T-helper 1 cell treated with Interleukin-12 subunit alpha and Interleukin-12 subunit beta and Interleukin-4 antibody, amounts not matched to agents 30 μg/mL and 1 μg/mL, for 36 hours (primary cell): ENCODE measurements around the gene SNX9.
"Not testable (repeated sequence)": the region's sequence is repeated elsewhere in the genome, so short reads cannot be mapped to it uniquely, and the experiment has no call there.

ENCODE experiments used
- H3K27ac Mint-ChIP-seq: one replicate; pipeline ENCODE4 v1.8.0; 2021; ENCODE audit warnings: mild to moderate bottlenecking, mixed read lengths
- H3K27me3 Mint-ChIP-seq: one replicate; pipeline ENCODE4 v1.8.0; 2021; ENCODE audit warnings: low read depth, mixed read lengths
- H3K36me3 Mint-ChIP-seq: one replicate; pipeline ENCODE4 v1.8.0; 2021; ENCODE audit warnings: low read depth, mixed read lengths
- H3K4me1 Mint-ChIP-seq: one replicate; pipeline ENCODE4 v1.8.0; 2021; ENCODE audit warnings: low read depth, mixed read lengths
- H3K4me3 Mint-ChIP-seq: one replicate; pipeline ENCODE4 v1.8.0; 2021; ENCODE audit warnings: mild to moderate bottlenecking, moderate library complexity, mixed read lengths
- H3K9me3 Mint-ChIP-seq: one replicate; pipeline ENCODE4 v1.8.0; 2021; ENCODE audit warnings: mixed read lengths

The SNX9 gene

GRCh38 chr6:157942351-157942750 is 119.3 kb downstream of the SNX9 start:
- Mint-ChIP-seq H3K27ac (no peak overlapping the region), H3K36me3 (peaks cover 26% of the 10 kb centered on the region), H3K27me3 (no peaks in the 10 kb centered on the region), H3K4me1 (peaks cover 5% of the 10 kb centered on the region), H3K4me3 (no peak overlapping the region), H3K9me3 (no peaks in the 10 kb centered on the region)

DNA sequence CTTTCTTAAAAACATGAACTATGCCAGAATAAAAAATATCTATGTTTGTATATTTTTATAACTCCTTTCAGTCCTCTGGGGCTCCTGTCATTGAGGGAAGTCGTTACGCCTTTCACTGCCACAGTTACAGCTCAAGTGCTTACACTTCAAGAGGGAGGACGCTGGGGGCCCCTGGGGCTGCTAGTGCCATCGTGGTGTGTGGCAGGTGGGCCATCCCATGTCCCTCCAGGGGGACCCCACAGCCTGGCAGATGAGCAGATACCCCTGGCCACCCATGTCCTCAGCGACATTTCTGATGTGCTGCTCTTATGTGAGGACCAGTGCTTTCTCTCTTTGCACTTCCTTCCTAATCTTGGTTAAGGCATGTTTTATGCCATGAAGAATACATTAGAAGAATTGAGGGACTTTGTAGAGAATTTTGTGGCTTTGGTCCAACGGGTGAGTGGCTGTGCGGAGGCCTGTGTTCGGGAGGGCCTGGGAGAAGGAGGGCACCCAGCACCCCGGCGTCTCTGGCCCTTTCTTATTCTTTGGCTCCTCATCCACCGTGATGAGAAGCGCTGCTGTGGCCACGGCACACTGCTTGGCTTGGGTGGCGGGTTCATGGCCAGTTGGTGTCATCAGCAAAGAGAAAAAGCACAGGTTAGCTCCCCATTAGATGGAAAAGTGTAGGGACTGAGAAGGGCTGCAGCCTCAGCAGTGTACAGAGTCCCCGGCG is 120.4 kb downstream of the SNX9 start:
- no peak overlapping the region for H3K4me3 Mint-ChIP-seq
- H3K27me3 Mint-ChIP-seq: no peaks in the 10 kb centered on the region
- H3K27ac Mint-ChIP-seq: no peak overlapping the region
- H3K4me1 Mint-ChIP-seq: peaks cover 5% of the 10 kb centered on the region
- H3K9me3 Mint-ChIP-seq: no peaks in the 10 kb centered on the region
- H3K36me3 Mint-ChIP-seq: peaks cover 26% of the 10 kb centered on the region

DNA sequence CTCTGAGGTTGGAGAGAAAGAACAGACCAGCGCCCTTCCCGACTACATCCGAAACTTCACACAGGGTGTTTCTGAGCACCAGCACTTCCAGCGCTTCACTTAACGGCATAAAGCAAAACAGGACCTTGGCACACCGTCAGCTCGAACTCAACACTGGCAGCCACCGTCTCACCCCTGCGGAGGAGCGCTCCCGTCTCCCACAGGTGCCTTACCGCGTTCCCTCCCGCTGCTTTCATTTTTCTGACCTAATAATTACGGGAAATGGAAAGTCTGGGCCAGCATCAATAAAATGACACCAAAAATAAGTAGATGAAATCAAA is 120.9 kb downstream of the SNX9 start:
- H3K9me3 Mint-ChIP-seq: no peaks in the 10 kb centered on the region
- H3K36me3 Mint-ChIP-seq: peaks cover 23% of the 10 kb centered on the region
- H3K4me3 Mint-ChIP-seq: no peak overlapping the region
- peaks cover 5% of the 10 kb centered on the region for H3K4me1 Mint-ChIP-seq
- H3K27ac Mint-ChIP-seq: no peak overlapping the region
- H3K27me3 Mint-ChIP-seq: no peaks in the 10 kb centered on the region

GRCh38 chr6:157944983-157945931 is 122.2 kb downstream of the SNX9 start:
- Mint-ChIP-seq H3K4me3 (no peak overlapping the region), H3K27ac (no peak overlapping the region), H3K9me3 (no peaks in the 10 kb centered on the region), H3K4me1 (peaks cover 3% of the 10 kb centered on the region), H3K36me3 (peaks cover 15% of the 10 kb centered on the region), H3K27me3 (peaks cover 8% of the 10 kb centered on the region)

DNA sequence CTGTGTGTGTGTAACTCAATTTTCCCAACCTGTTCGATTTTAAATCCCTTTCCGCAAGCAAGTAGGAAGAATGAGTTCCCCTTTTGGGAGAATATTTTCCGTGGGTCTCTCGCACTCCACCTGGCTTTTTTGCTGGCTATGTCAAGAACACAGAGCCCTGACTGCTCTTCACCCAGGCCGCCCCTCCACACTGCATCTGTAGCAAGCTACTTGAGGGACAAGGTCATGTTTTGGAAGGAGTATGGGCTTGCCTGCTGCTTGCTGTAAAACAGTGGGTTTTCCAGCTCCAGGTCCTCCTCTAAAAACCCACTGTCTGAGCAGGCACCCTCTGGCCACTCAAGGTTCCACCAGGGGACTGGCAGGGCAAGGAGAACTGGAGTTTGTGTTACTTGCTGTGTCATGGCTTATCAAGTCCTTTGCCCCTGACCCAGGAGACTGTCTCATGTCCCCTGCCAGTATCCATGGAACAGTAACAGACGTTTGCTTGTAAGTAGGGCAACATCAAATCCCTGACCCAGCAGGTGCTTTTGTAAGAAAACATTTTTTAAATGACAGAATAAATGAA is 123.1 kb downstream of the SNX9 start:
- H3K36me3 Mint-ChIP-seq: peaks cover 15% of the 10 kb centered on the region
- peaks cover 14% of the 10 kb centered on the region for H3K27me3 Mint-ChIP-seq
- no peaks in the 10 kb centered on the region for H3K4me1 Mint-ChIP-seq
- no peak overlapping the region for H3K27ac Mint-ChIP-seq
- no peaks in the 10 kb centered on the region for H3K9me3 Mint-ChIP-seq
- H3K4me3 Mint-ChIP-seq: no peak overlapping the region

DNA sequence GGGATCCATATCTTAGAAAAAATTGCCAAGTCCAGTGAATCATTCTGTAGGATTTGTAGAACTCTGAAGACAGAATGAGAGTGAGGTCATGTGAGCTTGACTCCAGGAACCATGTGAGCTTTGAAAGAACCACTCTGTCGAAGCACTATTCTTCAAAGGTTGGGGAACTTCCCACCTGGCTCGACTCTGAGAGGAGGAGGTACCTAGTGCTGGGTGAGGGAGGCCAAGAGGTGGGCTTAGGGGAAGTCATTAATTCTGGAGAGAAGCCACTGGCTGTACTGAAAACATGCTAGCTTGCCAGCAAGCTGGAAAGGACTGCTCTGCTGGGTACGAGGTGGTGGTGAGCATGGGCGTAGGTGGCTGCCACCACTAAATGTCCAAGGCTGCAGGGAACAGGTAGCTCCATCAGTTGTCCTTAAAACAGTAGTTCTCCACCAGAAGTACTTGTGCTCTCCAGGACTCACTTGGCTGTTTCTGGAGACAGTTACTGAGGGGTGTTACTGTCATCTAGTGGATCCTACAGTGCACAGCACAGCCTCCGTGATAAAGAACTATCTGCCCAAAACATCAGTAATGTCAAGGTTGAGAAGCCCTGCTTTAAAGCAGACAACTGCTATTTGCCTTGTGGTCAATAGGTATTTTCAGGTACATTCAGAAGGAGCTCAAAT is 124.0 kb downstream of the SNX9 start:
- no peaks in the 10 kb centered on the region for H3K9me3 Mint-ChIP-seq
- no peak overlapping the region for H3K27ac Mint-ChIP-seq
- H3K36me3 Mint-ChIP-seq: peaks cover 13% of the 10 kb centered on the region
- peaks cover 15% of the 10 kb centered on the region for H3K27me3 Mint-ChIP-seq
- no peak overlapping the region for H3K4me3 Mint-ChIP-seq
- no peaks in the 10 kb centered on the region for H3K4me1 Mint-ChIP-seq

DNA sequence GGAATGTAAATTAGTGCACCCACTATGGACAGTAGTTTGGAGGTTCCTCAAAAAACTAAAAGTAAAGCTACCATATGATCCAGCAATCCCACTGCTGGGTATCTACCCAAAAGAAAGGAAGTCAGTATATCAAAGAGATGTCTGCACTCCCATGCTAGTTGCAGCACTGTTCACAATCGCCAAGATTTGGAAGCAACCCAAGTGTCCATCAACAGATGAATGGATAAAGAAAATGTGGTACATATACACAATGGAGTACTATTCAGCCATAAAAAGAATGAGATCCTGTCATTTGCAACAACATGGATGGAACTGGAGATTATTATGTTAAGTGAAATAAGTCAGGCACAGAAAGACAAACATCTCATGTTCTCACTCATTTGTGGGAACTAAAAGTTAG is 127.9 kb downstream of the SNX9 start:
- H3K9me3 Mint-ChIP-seq, H3K4me1 Mint-ChIP-seq, H3K27ac Mint-ChIP-seq, H3K4me3 Mint-ChIP-seq, H3K36me3 Mint-ChIP-seq: not testable (repeated sequence)
- peaks cover 22% of the 10 kb centered on the region for H3K27me3 Mint-ChIP-seq

GRCh38 chr6:157951828-157952227 is 128.8 kb downstream of the SNX9 start:
- Mint-ChIP-seq H3K9me3 (no peaks in the 10 kb centered on the region), H3K27me3 (peaks cover 22% of the 10 kb centered on the region), H3K4me1 (no peaks in the 10 kb centered on the region)

GRCh38 chr6:157952861-157953351 is 129.9 kb downstream of the SNX9 start:
- Mint-ChIP-seq H3K36me3 (no peaks in the 10 kb centered on the region), H3K27ac (no peak overlapping the region), H3K4me1 (no peaks in the 10 kb centered on the region), H3K4me3 (no peak overlapping the region), H3K9me3 (peaks cover 3% of the 10 kb centered on the region), H3K27me3 (peaks cover 22% of the 10 kb centered on the region)

More at GRCh38 chr6:157951828-157952227, 128.8 kb downstream of the SNX9 start:
- no peaks in the 10 kb centered on the region for H3K36me3 Mint-ChIP-seq
- H3K27ac Mint-ChIP-seq: no peak overlapping the region
- no peak overlapping the region for H3K4me3 Mint-ChIP-seq

DNA sequence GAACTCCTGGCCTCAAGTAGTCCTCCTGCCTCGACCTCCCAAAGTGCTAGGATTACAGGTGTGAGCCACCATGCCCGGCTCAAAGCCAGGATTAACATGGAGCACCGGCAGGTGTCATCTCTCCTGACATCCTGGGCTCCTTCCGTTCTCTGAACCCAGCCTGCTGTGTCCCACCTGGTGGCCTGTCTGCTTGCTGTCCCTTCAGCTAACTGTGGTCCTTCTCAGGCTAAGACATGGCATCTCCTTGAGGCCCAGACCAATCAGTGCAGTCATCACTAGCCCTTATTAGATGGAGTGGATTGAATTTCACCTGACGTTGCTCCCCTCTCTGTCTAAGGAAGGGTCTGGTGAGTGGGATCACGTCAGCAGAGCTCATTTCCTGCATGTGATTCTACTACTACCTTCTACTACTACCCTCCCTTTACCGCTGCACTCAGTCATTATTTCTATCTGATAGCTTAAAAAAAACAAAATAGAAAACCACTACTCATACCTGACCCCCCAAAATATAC is 130.6 kb downstream of the SNX9 start:
- Mint-ChIP-seq H3K9me3 (peaks cover 8% of the 10 kb centered on the region), H3K27ac (no peak overlapping the region), H3K4me3 (no peak overlapping the region), H3K36me3 (peaks cover 1% of the 10 kb centered on the region), H3K4me1 (no peaks in the 10 kb centered on the region), H3K27me3 (peaks cover 22% of the 10 kb centered on the region)

DNA sequence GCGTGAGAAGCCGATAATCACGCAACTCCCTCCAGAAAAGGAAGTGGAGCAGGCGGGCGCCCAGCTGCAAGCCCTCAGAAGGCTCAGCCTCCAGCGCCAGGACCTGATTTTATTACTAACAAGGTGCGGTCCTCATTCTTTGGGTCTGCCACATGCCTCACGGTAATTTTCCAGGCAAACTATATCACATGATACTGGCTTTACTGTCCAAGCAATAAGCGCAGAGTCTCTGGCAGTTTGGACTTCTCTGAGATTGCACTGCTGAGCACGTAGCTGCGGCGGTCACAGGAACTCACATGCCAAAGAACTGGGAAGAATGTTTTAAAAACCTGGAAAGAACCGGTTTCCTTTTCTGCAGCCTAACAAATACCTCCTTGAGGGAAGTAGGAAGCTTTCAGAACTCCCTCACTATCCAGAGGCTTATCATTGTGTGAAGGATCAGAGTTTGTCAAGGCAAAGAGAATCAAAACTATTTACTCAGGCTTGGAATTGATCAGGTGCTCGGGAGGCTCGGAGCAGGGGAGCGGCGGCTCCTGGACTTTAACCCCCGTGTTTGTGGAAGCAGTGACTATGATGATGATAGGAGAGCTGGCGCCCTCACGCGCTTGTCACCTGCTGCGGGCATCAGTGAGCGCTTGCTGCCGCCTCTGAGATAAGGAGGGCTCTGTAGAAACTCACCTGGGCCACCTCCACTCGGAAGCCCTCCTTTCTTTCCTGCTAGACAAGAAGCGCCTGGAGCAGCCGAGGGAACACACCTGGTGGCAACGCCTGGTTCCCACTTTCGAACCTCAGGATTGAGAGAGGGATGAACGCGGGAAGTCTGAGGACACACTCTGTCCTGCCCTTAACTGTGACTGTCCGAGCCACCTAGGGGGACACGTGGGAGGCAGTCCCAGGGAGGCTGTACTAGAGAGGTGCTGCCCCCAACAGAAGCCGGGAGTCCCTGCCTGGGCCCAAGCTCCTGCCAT is 131.4 kb downstream of the SNX9 start:
- Mint-ChIP-seq H3K27me3 (peaks cover 21% of the 10 kb centered on the region), H3K27ac (no peak overlapping the region), H3K4me1 (no peaks in the 10 kb centered on the region), H3K36me3 (peaks cover 8% of the 10 kb centered on the region), H3K9me3 (peaks cover 16% of the 10 kb centered on the region), H3K4me3 (no peak overlapping the region)

DNA sequence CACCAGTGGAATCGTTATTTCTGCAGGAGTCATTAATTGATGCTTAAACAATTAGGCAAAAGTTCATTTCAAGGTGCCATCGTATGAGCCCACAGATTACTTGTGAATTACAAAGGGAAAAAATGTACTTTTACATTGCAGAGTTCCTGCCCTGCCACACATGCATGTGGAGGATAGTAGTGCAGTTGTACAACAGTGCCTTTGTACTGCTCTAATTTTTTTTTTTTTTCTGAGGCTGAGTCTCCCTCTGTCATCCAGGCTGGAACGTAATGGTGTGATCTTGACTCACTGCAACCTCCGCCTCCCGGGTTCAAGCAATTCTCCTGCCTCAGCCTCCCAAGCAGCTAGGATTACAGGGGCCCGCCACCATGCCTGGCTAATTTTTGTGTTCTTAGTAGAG is 132.6 kb downstream of the SNX9 start:
- H3K27ac Mint-ChIP-seq: no peak overlapping the region
- peaks cover 25% of the 10 kb centered on the region for H3K9me3 Mint-ChIP-seq
- H3K4me3 Mint-ChIP-seq: no peak overlapping the region
- peaks cover 16% of the 10 kb centered on the region for H3K36me3 Mint-ChIP-seq
- peaks cover 13% of the 10 kb centered on the region for H3K27me3 Mint-ChIP-seq
- H3K4me1 Mint-ChIP-seq: peaks cover 2% of the 10 kb centered on the region

DNA sequence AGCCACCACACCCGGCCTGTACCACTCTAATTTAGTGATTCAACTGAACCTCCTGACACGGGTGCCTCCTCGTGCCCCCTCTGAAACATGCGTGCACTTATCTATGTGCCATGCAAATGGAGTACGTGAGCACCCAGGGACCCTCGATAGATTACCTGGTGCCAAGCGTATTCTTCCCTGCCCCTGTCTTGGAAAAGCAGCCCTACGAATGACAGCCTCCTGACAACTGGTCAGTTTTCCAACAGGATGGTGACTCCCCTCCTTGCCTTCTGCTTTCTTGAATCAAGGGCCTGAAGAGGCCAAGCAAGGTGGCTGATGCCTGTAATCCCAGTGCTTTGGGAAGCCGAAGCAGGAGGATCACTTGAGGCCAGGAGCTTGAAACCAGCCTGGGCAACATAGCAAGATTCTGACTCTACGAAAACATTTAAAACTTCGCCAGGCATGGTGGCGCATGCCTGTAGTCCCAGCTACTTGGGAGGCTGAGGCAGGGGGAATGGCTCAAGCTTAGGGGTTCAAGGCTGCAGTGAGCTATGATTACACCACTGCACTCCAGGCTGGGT is 133.2 kb downstream of the SNX9 start:
- Mint-ChIP-seq H3K27me3 (peaks cover 8% of the 10 kb centered on the region), H3K4me1 (peaks cover 6% of the 10 kb centered on the region), H3K9me3 (peaks cover 28% of the 10 kb centered on the region), H3K27ac (no peak overlapping the region), H3K4me3 (no peak overlapping the region), H3K36me3 (peaks cover 17% of the 10 kb centered on the region)
